HG03045 (cell line): ENCODE data around the gene LRRC1.

Experiments
- ATAC-seq: cut with Tn5 transposase; IDR thresholded peaks from one replicate; pipeline ENCODE4 v1.9.1; 2021; ENCODE audit warnings: mild to moderate bottlenecking, moderate library complexity; ENCODE audit not compliant: unreplicated experiment

Gene LRRC1

DNA sequence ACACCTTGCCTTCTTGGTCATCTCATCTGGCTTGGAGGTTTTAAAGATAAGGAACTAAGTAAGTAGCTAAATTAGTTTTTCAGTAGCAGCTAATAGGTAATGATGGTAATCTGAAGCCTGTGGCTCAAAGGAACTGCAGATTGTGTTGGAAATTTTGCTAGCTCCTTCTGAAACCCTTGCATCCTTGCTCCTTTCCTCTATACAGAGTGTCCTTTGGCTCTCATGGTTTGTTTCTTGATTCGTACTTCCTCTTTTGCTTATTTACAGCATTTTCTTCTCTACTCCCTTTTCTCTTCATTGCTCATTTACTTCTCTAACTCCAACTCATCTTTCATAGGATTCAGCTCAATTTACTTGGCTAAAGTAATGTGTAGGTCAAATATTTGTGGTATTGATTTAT, 19.0 kb downstream of the LRRC1 start:
- no peak for ATAC-seq

DNA sequence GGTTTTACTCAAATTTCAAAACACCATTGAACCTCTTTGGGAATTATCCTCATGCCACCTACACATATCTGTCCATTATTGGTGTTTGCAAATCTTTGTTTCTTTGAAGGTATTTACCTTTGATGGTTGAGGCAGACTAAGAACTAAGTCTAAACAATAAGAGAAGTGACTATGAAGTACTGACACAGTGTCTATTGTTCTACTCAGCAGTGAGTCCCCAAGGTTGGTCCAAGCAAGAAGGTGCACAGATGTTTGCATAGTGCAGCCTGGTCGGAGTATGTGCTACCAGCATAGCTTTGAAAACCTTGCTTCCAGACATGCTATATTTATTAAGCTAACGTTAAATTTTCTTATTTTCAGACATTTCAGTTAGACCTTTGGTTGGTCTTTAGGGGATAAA, 19.5 kb downstream of the LRRC1 start:
- ATAC-seq = no peak

DNA sequence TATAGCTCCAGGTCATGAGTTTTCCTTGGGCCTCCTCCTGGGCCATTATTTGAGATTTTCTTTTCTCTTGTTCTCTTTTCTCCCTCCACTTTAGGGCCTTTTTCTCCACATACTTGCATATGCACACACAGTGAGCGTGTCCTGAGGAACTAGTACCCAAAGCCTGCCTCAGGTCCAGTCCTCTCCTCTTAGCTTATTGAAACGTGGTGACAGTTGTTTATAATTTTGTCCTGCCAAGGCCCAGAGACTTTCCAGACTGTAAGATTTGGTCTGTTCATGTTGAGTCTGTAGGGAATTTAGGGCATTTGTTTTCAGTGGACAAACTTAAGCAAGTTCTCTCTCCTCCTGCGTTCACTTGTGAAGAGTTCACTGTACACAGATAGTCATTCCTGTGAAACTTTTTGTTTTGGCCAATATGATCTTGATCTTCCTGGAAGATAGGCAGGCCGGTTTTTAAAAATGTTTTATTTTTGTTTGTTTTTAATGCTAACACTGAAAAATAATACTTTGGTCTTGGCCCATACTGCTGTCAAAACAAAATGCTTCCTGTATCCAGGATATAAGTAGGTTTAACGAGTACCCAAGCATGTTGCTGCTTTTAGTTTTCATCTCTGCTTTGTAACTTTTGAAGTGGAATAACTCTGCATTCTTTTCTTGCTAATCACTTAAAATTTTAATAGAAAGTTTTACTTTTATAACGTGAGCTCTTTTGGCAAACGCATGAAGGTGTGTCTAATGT, 20.7 kb downstream of the LRRC1 start:
- ATAC-seq = no peak

DNA sequence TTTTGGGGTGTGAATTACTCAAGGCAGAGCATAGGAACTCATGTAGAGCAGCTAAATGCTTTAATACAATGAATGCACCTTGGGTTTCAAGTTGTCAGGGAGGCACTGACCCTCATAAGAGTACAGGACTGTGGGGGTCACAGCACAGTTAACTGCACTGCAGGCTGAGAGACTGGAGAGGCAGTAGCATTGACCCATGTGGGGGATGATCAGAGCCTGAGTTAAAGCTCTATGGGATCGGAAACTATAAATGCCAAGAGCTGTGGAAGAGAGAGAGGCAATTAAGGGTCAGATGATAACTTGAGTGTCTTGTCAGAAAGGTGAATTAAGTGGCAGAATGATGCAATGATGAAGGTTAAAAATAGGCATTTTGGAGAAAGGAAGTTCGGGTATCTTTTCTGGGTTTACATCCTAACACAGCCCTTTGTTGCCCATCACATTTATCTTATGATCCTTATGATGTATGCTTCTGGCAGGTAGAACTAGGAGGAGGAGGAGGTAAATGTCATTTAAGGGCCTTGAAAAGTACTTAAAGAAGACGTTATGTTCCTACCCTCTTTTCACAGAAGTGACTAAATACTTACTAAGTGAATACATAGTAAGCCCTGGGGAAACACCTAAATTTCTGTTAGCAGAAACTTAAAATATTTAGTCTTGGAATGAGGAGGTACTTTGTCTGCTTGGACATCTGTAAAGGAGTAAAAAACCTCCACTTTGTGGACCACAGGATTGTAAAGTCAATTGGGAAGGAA, 24.2 kb downstream of the LRRC1 start:
- ATAC-seq = no peak

DNA sequence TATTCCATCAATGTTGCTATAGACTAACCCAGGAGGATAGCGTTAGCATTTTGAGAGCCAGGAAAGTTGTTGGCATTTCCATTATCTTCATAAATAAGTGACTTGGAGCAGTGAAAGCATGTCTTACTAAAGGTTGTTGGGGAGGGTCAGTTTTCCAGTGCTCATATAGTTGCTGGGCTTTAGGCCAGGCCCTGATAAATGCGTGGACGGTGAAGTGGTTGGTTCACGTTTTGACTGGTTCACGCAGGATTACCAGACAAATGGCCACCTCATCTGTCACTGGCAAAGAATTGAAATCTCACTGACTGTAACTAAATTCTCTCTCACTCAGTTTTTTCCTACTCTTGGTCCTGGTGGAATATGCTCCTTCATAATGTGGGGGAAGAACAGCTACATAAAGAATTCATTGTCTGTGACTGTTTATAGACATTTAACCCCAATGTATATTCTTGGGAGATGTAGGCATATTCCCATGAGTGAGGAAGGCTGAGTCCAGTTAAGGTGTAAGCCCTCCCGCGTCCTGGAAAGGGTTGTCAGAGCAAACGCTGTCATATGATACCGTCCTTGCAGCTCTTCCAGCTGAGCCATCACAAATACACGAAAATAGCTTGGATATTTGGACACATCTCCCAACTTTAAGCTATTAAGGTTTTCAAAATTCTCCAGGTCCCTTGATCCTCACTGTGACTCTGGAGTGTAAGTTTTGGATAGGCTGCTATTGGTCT, 27.8 kb downstream of the LRRC1 start:
- ATAC-seq = no peak

DNA sequence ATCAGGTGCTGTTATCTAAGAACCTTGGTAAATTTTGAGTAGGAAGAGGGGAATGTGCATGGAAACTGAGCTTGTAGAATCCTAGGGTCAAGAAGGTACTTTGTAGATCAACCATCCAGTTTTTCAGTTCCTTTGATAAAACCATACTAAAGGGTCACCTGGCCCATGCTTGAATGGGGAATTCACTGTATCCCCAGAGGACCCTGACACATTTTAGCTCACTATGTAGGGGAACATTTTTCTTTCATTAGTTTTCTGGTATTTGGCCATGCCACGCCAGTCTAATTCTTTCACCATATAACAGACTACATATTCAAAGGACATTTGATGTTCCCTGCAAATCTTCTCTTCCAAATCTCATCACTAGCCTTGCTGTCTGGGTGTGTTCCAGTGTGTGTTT, 29.9 kb downstream of the LRRC1 start:
- no peak for ATAC-seq

DNA sequence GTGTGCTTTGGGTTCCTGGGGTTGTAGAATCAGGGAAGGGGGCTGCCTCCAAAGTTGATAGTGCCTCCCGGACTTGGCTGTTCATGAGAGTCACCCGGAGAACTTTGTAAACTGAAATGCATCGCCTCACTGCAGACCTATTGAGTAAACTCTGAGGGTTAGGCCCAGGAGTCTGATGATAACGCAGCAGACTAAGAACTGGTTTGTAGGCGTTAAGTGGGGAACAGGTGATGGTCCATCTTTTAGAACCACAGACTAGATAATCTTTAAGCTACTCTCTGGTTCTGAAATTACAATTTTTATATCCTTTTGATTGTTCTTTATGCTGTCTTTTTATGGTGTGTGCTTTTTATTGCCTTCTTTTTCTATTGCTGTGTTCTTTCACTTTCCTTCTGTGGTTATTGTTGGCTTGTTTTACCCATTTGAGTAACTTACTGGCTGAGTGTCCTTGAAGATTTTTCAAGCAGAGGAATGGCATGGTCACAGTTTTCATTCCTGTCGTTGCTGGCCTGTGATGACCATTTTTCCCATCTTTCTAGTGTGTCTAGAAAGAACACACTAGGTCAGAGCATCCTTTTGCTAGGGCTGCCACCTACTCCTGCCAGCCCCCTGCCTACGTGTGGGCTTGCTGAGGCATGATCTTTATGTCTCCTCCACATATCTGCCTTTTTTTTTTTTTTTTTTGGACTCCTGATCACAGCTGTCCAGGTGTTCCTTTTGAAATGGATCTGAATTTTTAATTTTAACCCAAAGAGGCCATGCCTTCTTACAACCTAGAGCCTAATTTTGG, 30.9 kb downstream of the LRRC1 start:
- no peak for ATAC-seq

DNA sequence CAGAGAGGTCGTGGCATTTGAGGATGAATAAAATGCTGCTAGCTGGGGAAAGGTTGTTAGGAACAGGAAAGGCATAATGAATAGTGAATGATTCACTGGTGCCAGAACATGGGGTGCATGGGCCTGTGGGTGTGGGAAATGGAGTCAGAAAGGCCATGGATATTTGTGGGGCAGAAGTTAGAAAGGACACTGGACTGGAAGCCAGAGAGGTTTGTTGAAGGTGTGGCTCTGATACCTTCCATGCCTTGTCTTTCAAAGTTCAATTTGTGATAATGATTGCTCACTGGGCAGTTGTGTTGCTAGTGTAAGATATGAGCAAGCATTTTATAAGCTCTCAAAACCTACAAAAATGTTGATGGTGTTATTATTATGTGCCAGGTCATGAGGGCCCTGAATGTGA, 32.7 kb downstream of the LRRC1 start:
- ATAC-seq = no peak

DNA sequence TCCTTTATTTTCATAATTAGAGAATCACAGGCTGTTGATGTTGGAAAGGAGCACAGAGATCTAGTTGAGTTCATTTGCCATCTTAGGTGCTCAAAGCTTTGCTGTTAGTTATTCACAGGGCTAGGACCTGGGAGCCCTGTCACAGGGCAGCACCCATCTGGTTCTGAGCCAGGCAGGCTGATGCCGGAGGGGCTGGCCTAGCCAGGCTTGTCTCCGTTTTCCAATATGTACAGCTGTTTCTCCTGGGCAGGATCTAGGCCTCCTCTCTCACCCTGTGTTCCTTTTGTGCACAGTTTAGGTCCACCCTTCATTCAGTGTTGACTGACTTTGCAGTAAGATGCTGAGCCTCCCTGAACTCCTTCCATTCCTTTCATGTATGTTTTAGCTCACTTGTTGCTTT, 33.4 kb downstream of the LRRC1 start:
- ATAC-seq = no peak

DNA sequence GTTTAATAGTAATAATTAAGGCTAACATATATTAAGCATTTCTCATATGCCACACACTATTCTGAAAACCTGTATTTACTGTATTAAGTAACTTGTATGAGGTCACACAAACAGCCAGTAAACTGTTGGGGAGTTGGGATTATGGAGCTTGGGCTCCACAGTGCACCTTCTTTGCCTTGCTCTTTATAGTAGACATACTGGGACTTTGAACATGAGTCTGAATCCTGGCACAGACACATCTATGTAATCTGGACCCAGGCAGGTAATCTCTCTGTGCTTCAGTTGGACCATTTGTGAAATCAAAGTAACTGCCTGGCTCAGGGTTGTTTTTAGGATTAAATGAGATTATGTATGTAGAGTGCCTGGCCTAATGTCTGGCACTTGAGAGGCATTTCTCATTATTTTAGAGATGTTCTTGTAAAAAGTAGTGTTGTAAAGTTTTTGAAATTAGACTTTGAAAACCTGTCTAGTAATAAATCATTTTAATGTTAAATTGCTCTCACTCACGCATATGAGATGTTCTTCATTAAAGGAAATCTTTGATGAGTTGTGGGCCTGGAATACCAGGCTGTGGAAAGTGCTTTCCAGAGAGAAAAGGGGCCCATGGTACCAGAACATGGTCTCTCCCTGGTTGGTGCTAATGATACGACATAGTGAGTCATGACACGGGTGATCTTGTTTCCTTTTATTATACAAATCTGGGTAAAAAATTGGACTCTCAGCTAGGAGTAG, 34.3 kb downstream of the LRRC1 start:
- ATAC-seq = no peak

DNA sequence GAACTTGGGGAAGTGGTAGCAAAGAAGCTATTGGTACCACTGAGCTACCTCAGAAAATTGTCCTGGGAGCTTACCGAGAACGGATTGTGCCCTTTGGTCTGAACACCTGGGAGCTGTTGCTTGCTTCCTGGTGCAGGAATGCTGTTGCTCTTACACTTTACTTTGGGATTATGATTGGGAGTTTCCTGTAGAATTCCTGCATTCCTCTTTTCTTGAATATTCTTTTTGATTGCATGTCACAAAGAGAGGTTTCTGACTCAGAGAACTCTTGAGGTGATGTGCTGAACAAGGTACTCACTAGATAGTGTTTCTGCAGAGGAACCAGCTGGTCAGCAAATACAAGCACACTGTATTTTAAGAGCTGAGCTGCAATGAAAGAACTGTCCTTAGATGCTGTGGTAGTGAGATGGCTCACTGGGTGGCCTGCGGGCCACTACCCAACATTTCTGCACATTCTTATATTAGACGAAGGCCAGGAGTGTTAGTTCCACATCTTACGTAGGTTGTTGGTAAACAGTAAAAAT, 35.0 kb downstream of the LRRC1 start:
- no peak for ATAC-seq

DNA sequence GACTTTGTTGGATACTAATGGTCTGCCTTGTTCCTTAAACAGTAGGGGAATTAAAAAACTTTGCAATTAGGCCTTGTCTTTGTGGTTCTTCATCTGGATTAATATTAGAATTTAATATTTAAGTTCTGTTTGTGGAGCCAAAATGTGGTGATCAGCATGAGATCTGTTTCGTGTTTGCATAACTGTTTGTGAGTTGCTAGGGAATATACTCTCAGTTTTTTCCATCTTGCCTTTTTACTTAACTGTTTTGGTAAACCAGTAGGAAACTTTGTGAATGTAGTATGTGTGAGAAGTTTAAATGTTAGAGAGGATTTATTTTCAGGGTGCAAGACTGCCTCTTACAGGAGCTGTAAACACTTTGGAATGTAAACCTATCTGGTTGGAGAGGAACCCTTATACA, 35.6 kb downstream of the LRRC1 start:
- no peak for ATAC-seq

DNA sequence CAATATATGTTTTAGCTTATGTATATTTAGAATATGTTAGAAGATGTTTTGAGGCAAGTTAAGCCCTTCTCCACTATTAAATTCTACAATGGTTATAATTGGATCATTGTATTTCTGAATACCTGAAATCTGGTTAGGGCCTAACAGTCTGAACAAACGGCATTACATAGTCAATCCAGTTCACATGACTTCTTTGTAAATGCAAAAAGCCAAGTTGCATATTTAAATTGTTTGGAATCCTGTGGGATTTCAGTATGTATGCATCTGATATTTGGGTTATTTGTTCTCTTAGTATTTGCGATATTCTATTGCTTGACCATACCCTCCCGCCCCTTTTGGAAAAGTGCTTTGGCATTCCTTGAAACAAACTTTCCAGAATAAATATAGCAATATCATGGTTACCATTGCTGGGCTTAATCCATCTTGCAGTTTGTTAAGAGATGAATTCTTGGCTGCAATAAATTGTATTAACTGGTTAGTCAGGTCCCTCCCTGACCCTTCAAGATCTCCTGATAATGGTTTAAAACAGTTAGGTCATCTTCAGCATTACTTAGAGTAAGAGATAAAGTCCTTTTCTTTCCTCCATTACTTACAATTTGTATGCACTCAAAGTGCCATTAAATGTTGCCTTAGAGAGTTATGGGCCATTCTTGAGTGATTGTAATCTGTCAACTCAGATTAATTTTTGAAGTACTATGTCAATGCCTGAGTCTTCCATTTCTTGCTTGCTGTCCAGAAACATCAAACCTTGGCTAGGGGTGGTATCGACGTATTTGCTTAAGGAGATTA, 36.5 kb downstream of the LRRC1 start:
- ATAC-seq = no peak

DNA sequence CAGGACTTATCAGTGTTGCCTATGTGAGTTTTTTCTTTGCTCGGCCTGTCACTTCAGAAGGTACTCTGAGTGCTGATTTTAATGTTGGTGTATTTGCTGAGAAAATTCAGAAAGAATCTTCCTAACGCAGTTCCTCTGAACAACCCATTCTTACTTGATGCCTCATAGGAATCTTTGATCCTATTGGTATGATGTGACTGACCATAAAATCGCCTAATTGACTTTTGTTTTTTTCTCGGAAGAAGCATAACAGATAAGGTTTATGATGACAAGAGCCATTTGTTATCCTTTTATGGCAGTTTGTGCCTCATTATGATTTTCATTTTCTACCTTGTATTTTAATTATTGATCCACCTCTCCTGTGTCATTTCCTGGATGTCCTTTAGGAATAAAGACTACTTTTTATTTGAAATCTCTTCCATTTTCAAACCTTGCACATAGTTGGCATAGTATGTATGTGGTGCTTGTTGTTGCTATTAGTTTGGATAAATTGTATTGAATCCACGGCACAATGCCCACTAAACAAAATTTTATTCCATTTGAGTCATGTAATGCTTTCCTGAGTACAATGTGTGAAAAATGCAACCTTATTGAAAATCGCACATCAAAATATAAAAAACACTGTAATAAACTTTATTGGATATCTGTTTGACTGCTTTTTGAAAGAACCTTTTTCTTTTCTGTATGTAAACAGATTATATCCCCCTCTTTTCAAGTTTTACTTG, 37.3 kb downstream of the LRRC1 start:
- ATAC-seq = no peak

DNA sequence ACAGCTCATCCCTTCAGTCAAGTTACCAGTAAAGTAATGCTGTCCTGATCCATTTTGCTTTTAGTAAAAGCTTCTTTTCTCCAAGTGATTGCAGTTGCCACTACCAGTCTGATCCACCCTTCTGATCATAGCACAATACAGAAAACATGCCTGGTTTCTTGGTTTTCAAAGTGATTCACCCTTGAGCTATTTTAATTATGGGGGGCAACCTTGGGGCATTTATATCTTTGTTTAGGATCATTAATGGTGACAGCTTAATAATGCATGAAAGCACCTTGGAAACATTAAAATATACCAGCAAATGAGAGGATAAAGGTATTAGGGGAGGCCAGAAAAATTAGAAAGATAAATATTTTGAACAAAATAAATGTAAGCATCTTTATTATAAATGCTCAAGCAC, 38.4 kb downstream of the LRRC1 start:
- no peak for ATAC-seq

DNA sequence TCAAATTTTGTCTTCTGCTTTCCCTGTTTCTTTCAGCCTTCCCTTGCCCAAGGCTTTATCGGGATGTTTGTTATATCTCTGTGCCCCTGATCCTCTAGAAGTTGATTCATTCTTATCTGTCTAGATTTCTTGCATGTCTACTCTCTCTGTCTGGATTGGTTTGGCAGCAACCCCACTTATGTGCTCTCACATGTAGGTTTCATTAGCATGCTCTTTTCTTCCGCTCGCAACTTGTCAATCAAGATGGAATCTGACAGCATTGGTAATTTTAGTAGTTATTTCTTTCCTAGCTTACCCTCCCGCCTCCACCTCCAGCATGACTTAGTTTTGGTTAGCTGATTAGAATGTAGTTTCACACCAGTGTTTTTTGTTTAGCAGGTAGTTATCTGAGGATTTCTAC, 39.3 kb downstream of the LRRC1 start:
- no peak for ATAC-seq

DNA sequence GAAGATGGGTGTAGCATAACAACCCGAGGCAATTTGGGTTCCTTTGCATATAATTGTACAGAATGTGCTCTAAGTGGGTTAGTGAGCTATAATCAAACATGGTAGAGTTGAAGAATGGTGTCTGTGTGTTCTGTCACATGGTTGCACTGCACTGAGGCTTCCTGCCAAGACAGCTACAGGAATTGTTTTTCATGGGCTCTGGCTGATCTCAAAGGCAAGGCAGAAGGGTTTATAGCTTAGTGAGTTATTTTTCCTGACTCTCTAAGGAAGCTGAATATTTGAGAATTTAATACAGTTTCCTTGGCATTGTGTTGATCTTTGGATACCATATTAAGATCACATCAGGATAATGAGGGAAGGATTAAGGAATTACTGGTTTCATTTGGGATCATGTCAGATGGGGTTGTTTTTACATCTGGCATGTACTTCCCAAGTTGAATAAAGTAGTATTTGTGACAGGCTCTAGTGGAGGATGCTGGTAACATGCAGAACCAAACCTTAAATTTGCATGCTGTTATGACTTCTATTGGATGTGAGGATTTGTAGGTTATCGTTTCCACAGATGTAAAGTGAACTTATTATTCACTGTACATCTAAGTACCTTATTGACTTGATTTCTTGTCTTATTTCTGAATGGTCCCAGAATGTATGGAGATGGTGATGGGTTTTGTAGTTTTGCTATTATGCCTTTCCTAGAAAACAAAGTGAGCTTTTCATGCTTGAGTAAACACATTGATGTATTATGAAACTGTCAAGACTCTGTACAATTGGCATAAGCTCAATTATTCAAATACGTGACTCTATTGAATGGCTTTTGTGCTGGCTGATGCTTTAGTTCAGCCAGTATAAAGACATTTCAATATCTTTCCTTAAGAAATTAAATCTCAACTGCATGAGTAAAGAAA, 43.3 kb downstream of the LRRC1 start:
- ATAC-seq = no peak

DNA sequence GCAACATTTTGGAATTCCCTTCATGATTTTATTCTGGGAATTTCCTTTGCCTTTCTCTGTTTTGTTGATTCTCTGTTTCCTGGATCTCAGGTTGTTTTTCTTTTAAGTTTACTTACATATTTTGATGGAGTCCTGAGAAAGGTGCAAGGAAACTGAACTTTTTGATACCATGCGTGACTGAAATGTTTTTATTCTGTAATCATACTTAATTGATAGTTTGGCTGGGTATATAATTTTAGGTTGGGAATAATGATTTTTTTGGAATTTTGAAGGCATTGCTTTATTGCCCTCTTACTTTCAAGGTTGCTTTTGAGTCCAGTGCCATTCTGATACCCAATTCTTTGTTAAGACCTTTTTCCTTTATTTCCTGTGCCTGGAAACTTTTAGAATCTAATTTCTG, 45.2 kb downstream of the LRRC1 start:
- ATAC-seq = no peak
